Adrenal gland (tissue), 5 donors: ENCODE results near the gene SH3RF2.

Experiments
- POLR2A ChIP-seq, 2 donors: fragments of 450-650 bp; IDR thresholded peaks; one replicate each; pipeline ENCODE4 v1.6.1; 2017; ENCODE audit warnings: antibody characterized with exemption in 2 of 2, mild to moderate bottlenecking in 2 of 2, moderate library complexity in 1 of 2
- TF ChIP-seq, protein P1 (sequence below), 6 experiments: fragments of 450-650 bp in 4 of 6; fragments of 200-600 bp in 2 of 6; sonication (generic) in 1 of 6; IDR thresholded peaks; 1 replicate in 5 of 6; 2 replicates in 1 of 6; pipeline versions ENCODE4 v1.5.1 to v1.8.0; 2016 to 2021; ENCODE audit warnings: antibody characterized with exemption in 6 of 6, mild to moderate bottlenecking in 2 of 6, moderate library complexity in 1 of 6
- donor health status: DM: no; HTN: no; CAD: no.

DNA sequence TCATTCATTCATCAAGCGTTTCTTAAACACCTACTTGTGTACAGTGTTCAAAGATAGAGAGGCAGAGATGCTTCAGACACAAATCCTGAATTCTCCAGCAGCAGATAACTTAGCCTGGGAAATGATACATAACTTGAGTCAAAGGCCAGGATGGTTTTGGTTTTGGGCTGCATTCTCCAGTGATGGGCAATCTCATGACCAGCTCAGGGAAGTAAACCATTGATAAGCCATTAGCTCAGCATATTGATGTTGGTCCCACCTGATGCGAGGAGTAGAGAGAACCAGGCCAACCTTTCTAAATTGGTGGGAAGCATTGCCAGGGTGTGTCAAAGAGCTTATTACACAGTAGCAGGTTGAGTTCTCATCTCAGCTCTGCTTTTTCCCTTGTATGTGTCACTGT lies 53.0 kb downstream of the SH3RF2 start:
- TF ChIP-seq, protein P1, sequence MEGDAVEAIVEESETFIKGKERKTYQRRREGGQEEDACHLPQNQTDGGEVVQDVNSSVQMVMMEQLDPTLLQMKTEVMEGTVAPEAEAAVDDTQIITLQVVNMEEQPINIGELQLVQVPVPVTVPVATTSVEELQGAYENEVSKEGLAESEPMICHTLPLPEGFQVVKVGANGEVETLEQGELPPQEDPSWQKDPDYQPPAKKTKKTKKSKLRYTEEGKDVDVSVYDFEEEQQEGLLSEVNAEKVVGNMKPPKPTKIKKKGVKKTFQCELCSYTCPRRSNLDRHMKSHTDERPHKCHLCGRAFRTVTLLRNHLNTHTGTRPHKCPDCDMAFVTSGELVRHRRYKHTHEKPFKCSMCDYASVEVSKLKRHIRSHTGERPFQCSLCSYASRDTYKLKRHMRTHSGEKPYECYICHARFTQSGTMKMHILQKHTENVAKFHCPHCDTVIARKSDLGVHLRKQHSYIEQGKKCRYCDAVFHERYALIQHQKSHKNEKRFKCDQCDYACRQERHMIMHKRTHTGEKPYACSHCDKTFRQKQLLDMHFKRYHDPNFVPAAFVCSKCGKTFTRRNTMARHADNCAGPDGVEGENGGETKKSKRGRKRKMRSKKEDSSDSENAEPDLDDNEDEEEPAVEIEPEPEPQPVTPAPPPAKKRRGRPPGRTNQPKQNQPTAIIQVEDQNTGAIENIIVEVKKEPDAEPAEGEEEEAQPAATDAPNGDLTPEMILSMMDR (IDR thresholded peaks at IDR 0.05), result no peak
- no peak for TF ChIP-seq POLR2A (IDR thresholded peaks at IDR 0.05)
